GM21576 (cell line): ENCODE measurements around the gene APOBEC3A.
"Not testable (repeated sequence)": the region's sequence is repeated elsewhere in the genome, so short reads cannot be mapped to it uniquely, and the experiment has no call there.

Source experiments
- ATAC-seq: cut with Tn5 transposase; IDR thresholded peaks from one replicate; pipeline ENCODE4 v1.9.1; 2021; ENCODE audit warnings: mild to moderate bottlenecking, moderate library complexity; ENCODE audit not compliant: unreplicated experiment

APOBEC3A gene

GRCh38 chr22:38957808-38958650 lies 620 bp downstream of the APOBEC3A start:
- ATAC-seq: no peak

- not testable (repeated sequence) for ATAC-seq
Observed at GRCh38 chr22:38958651-38958943, 1.2 kb downstream of the APOBEC3A start.

- no peak for ATAC-seq
Observed at GRCh38 chr22:38959590-38959989, 2.2 kb downstream of the APOBEC3A start.

- ATAC-seq: not testable (repeated sequence)
Observed at GRCh38 chr22:38960673-38961072, 3.3 kb downstream of the APOBEC3A start.

- not testable (repeated sequence) for ATAC-seq
Observed at GRCh38 chr22:38963291-38963738, 5.9 kb downstream of the APOBEC3A start.

GRCh38 chr22:38963872-38964271 lies 6.5 kb downstream of the APOBEC3A start:
- ATAC-seq: no peak

- ATAC-seq: no peak
Observed at GRCh38 chr22:38964306-38964705, 6.9 kb downstream of the APOBEC3A start.

- no peak for ATAC-seq
Observed at GRCh38 chr22:38964989-38965388, 7.6 kb downstream of the APOBEC3A start.

- no peak for ATAC-seq
Observed at GRCh38 chr22:38965614-38966379, 8.4 kb downstream of the APOBEC3A start.

GRCh38 chr22:38966380-38966702 lies 8.9 kb downstream of the APOBEC3A start:
- ATAC-seq: no peak

GRCh38 chr22:38966942-38967341 lies 9.5 kb downstream of the APOBEC3A start:
- ATAC-seq: no peak

- ATAC-seq: no peak
Observed at GRCh38 chr22:38967451-38968450, 10.3 kb downstream of the APOBEC3A start.

GRCh38 chr22:38968801-38969200 lies 11.4 kb downstream of the APOBEC3A start:
- no peak for ATAC-seq

- no peak for ATAC-seq
Observed at GRCh38 chr22:38970551-38970950, 13.1 kb downstream of the APOBEC3A start.

GRCh38 chr22:38971202-38971601 lies 13.8 kb downstream of the APOBEC3A start:
- no peak for ATAC-seq

GRCh38 chr22:38971791-38972190 lies 14.4 kb downstream of the APOBEC3A start:
- ATAC-seq: no peak

GRCh38 chr22:38972558-38972957 lies 15.1 kb downstream of the APOBEC3A start:
- no peak for ATAC-seq

- no peak for ATAC-seq
Observed at GRCh38 chr22:38973289-38974169, 16.1 kb downstream of the APOBEC3A start.

GRCh38 chr22:38974170-38974825 lies 16.9 kb downstream of the APOBEC3A start:
- no peak for ATAC-seq

- ATAC-seq: no peak
Observed at GRCh38 chr22:38974826-38975175, 17.4 kb downstream of the APOBEC3A start.
